GM12891 (cell line): ENCODE measurements around the gene ADAT3.

Experiments
- POLR2A ChIP-seq: IDR thresholded peaks from 2 replicates; pipeline ENCODE4 v1.6.1; 2011; ENCODE audit warnings: low read depth, low read length, control low read depth
- TAF1 ChIP-seq: IDR thresholded peaks from 2 replicates; pipeline ENCODE4 v1.6.1; 2011; ENCODE audit warnings: low read depth, low read length, control low read depth

DNA sequence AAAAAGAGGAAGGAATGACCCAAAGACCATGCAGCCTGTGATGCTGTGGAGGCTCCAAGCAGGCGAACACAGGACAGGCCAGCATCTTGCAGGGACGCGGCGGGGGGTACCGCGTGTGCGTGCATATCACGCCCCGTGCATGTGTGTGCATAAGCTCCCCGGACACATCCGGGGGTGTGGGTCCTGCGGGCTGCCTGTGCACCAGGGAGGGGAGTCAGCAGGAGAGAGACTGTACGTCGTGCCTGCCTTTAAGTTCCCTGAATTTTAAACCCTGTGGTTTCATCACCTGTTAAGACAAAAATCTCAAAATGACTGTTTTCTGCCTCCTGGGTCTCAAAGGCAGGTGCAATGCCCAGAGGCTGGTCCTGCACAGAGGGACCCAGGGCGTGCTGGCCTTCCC lies 16.6 kb downstream of the ADAT3 start:
- TF ChIP-seq POLR2A, result no peak
- no peak for TF ChIP-seq TAF1
